Effector memory CD4-positive, alpha-beta T cell (primary cell): ENCODE results near the gene ATP8B2.
"Not testable (repeated sequence)": the region's sequence is repeated elsewhere in the genome, so short reads cannot be mapped to it uniquely, and the experiment has no call there.

Experiments
- DNase-seq, 3 donors: peaks; one replicate each; pipeline ENCODE4 v3.0.0-alpha.2; 2020
- H3K27ac ChIP-seq: 2 replicates; pipeline ENCODE4 v1.7.0; 2013; ENCODE audit warnings: mild to moderate bottlenecking, low read length, moderate library complexity; ENCODE audit not compliant: insufficient read depth, poor library complexity, severe bottlenecking
- H3K27me3 ChIP-seq: replicated peaks from 2 replicates; pipeline ENCODE4 v1.7.0; 2013; ENCODE audit warnings: mild to moderate bottlenecking, low read length; ENCODE audit not compliant: insufficient read depth, control insufficient read depth, poor library complexity, severe bottlenecking
- H3K36me3 ChIP-seq: 2 replicates; pipeline ENCODE4 v1.7.0; 2013; ENCODE audit warnings: mild to moderate bottlenecking, low read length, moderate library complexity; ENCODE audit not compliant: control insufficient read depth, insufficient read depth
- H3K4me1 ChIP-seq: 2 replicates; pipeline ENCODE4 v1.7.0; 2013; ENCODE audit warnings: low read length, mild to moderate bottlenecking; ENCODE audit not compliant: control insufficient read depth, insufficient read depth, poor library complexity, severe bottlenecking
- H3K4me3 ChIP-seq: 2 replicates; pipeline ENCODE4 v1.7.0; 2013; ENCODE audit warnings: low read length, low read depth, mild to moderate bottlenecking; ENCODE audit not compliant: insufficient read depth, poor library complexity, severe bottlenecking
- H3K9me3 ChIP-seq: 2 replicates; pipeline ENCODE4 v1.7.0; 2013; ENCODE audit warnings: mild to moderate bottlenecking, low read length, moderate library complexity; ENCODE audit not compliant: control insufficient read depth

Gene ATP8B2

DNA sequence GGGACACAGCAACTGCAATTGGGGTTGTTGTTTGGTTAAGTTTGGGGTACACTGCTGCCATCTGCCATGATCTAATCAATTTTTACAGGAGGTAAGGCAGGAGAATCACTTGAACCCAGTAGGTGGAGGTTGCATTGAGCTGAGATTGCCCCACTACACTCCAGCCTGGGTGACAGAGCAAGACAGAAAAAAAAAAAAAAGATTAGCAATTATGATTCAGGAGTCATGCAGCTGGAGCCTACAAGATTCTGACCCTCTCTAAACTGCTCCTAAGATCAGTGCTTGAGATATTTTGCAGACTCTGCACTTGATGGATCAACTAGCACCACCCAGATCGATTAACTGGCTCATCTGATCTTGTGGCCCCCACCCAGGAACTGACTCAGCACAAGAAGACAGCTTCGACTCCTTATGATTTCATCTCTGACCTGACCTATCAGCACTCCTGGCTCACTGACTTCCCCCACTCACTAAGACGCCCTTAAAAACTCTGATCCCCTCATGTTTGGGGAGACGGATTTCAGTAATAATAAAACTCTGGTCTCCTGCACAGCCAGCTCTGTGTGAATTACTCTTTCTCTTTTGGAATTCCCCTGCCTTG, 17.6 kb upstream of the ATP8B2 start:
- H3K36me3 ChIP-seq, H3K27me3 ChIP-seq, DNase-seq, H3K9me3 ChIP-seq, H3K4me3 ChIP-seq, H3K4me1 ChIP-seq, H3K27ac ChIP-seq: not testable (repeated sequence)

DNA sequence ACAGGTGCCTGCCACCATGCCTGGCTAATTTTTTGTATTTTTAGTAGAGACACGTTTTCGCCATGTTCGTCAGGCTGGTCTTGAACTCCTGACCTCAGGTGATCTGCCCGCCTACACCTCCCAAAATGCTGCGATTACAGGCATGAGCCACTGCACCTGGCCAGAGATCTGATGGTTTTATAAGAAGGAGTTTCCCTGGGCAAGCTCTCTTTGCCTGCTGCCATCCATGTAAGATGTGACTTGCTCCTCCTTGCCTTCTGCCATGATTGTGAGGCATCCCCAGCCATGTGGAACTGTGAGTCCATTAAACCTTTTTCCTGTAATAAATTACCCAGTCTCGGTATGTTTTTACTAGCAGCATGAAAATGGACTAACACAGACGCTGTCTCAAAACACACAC, 16.2 kb upstream of the ATP8B2 start:
- H3K4me3 ChIP-seq, DNase-seq, H3K9me3 ChIP-seq, H3K36me3 ChIP-seq, H3K27ac ChIP-seq, H3K27me3 ChIP-seq, H3K4me1 ChIP-seq: not testable (repeated sequence)

DNA sequence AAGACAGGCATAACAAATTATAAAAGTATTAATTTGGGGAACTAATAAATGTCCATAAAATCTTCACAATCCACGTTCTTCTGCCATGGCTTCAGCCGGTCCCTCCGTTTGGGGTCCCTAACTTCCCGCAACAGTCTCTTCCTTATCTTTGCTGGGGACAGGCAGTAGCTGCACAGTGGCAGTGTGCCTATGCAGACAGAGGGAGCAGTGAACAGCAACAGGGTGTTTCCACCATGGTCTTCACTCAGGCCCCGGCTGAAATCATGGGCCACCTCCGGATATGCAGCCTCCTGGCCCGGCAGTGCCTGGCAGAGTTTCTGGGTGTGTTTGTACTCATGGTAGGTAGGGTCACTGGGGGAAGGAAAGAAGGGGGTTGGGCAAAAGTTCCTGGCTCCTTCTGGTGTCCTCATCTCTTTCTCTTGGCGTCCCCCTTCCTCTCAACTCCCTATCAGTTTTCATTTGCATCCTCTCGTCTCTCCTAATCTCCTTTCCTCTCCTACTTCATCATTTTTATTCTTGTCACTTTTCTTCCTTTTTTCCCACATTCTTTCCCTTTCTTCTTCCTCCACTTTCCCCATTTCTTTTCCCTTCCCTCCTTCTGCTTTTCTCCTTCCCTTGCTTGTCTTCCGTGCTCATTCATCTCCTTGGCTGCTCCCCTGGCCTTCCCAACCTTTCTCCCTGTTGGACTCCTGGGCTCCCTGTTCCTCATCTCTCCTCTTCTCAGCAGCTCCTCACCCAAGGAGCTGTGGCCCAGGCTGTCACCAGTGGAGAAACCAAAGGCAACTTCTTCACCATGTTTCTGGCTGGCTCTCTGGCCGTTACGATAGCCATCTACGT, 12.9 kb upstream of the ATP8B2 start:
- H3K4me3 ChIP-seq, DNase-seq, H3K27ac ChIP-seq, H3K9me3 ChIP-seq, H3K27me3 ChIP-seq, H3K4me1 ChIP-seq, H3K36me3 ChIP-seq: not testable (repeated sequence)

DNA sequence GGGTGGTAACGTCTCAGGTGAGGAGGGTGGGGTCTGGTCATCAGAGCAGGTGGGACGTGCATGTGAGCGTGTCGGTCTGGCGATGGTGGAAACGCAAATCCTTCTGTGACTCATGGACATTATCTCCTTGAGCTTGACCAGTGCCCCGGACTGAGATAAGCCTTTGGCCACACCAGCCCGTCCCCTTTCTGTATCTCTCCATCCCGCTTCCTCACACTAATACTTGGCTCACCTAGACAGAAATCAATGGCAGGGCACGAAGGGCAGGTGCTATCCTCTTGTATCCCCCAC, 12.3 kb upstream of the ATP8B2 start:
- H3K27me3 ChIP-seq: no peaks in the 10 kb centered on the region
- no peak for DNase-seq
- H3K4me3 ChIP-seq: no peak overlapping the region
- no peaks in the 10 kb centered on the region for H3K36me3 ChIP-seq
- H3K4me1 ChIP-seq: no peaks in the 10 kb centered on the region
- no peak overlapping the region for H3K27ac ChIP-seq
- no peaks in the 10 kb centered on the region for H3K9me3 ChIP-seq

DNA sequence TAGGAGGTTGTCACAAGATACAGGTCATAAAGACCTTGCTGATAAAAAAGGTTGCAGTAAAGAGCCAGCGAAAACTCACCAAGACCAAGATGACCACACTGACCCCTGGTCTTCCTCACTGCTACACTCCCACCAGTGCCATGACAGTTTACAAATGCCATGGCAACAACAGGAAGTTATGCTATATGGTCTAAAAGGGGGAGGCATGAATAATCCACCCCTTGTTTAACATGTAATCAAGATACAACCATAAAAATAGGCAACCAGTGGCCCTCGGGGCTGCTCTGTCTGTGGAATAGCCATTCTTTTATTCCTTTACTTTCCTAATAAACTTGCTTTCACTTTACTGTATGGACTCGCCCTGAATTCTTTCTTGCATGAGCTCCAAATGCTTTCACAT, 11.1 kb upstream of the ATP8B2 start:
- not testable (repeated sequence) for H3K4me3 ChIP-seq, H3K4me1 ChIP-seq, H3K27me3 ChIP-seq

GRCh38 chr1:154316704-154317103, 8.6 kb upstream of the ATP8B2 start:
- no peak for DNase-seq
- no peak overlapping the region for H3K4me3 ChIP-seq
- H3K9me3 ChIP-seq: no peaks in the 10 kb centered on the region
- H3K4me1 ChIP-seq: no peaks in the 10 kb centered on the region
- no peak overlapping the region for H3K27ac ChIP-seq
- H3K36me3 ChIP-seq: no peaks in the 10 kb centered on the region
- H3K27me3 ChIP-seq: no peaks in the 10 kb centered on the region

More for the DNA sequence above, 11.1 kb upstream of the ATP8B2 start:
- not testable (repeated sequence) for DNase-seq, H3K9me3 ChIP-seq, H3K27ac ChIP-seq, H3K36me3 ChIP-seq

DNA sequence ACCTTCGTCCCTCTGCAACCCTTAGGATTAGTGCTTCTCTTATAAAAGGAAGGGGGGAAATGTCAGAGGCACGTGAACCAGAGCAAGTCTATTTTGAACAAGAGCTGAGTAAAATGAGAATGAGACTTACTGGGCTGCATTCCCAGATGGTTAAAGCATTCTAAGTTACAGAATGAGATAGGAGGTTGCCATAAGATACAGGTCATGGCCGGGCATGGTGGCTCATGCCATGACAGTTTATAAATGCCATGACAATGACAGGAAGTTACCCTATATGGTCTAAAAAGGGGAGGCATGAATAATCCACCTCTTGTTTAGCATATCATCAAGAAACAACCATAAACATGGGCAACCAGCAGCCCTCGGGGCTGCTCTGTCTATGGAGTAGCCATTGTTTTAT, 6.9 kb upstream of the ATP8B2 start:
- H3K9me3 ChIP-seq: no peaks in the 10 kb centered on the region
- H3K27me3 ChIP-seq: no peaks in the 10 kb centered on the region
- H3K27ac ChIP-seq: no peak overlapping the region
- no peaks in the 10 kb centered on the region for H3K36me3 ChIP-seq
- no peaks in the 10 kb centered on the region for H3K4me1 ChIP-seq
- no peak for DNase-seq
- no peak overlapping the region for H3K4me3 ChIP-seq

- Histone ChIP-seq H3K27ac (no peak within 1 kb of the TSS), H3K27me3 (no peaks in the 10 kb centered on the region), H3K9me3 (no peaks in the 10 kb centered on the region), H3K4me3 (no peak within 1 kb of the TSS), H3K36me3 (no peaks in the 10 kb centered on the region), H3K4me1 (peaks cover 8% of the 10 kb centered on the region)
- no peak for DNase-seq
Measured at GRCh38 chr1:154320882-154321608, 4.3 kb upstream of the ATP8B2 start, which contains the start of gene AQP10. Gene AQP10 (plus strand): TSS chr1:154321093. CDS start chr1:154321156, 63 bp downstream.

GRCh38 chr1:154321609-154321934, 3.8 kb upstream of the ATP8B2 start:
- not testable (repeated sequence) for H3K27me3 ChIP-seq, H3K27ac ChIP-seq, H3K9me3 ChIP-seq, DNase-seq, H3K36me3 ChIP-seq, H3K4me3 ChIP-seq
- peaks cover 14% of the 10 kb centered on the region for H3K4me1 ChIP-seq

DNA sequence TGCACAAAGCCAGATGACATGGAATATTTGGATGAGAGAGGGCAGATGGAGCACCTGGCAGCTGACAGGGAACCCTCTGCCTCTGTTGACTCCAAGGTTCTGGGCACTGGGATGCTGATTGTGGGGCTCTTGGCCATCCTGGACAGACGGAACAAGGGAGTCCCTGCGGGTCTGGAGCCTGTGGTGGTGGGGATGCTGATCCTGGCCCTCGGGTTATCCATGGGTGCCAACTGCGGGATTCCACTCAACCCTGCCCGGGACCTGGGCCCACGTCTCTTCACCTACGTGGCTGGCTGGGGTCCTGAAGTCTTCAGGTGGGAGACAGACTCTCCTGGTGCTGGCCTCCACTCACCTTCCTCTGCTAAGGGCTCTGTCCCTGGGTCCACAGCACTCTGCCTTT, 1.8 kb upstream of the ATP8B2 start:
- no peaks in the 10 kb centered on the region for H3K36me3 ChIP-seq
- H3K27me3 ChIP-seq: no peaks in the 10 kb centered on the region
- no peak for DNase-seq
- no peaks in the 10 kb centered on the region for H3K9me3 ChIP-seq
- H3K4me3 ChIP-seq: no peak overlapping the region
- H3K27ac ChIP-seq: no peak overlapping the region
- H3K4me1 ChIP-seq: peaks cover 27% of the 10 kb centered on the region
